ENCODE measurements around the gene BRD7. TPM values are rescaled to one million over a fixed set of nuclear protein-coding genes. Genes with fewer than 3 reads are reported as not detected.
A peak's percentile ranks its signal among the peaks of the same experiment; 100 is the strongest.

The BRD7 gene
- total RNA-seq, 4 donors from 2014 or later, result 29.9 to 58.0 (median 38.5) TPM

DNA sequence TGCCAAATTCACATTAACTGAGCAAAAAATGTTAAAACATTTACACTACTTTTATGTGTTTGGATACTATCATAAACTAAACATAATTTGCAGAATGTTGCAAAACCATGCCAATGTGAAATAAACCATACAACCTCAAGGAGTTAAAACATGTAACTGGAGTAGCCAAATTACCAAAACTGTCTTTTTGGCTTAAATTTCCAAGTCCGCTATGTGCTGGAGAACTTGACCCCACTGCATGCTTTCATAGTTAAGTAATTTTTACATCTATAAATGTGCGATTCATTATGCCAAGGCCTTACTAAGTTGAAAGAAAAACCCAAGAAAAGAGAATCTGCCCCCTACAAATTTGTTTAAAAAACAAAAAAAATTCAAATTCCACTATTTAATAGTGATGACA, 28.2 kb downstream of the BRD7 start:
- intact Hi-C loops (cut with DNase I; ENCODE audit: low total_unique reads), result no loop called here
- 71 to 78% methylated on average over 2 of the region's 2 CpGs for WGBS, 2 donors (ENCODE audit: low coverage in 1 of 2)
- peak overlapping the region; percentile 50 to 55 (median 52) for H3K27ac ChIP-seq
- peaks cover 0 to 12% (median 5%) of the 10 kb centered on the region in 4 donors for H3K4me1 ChIP-seq
- no peak for DNase-seq
- in situ Hi-C loops (cut with MboI; ENCODE audit: low pct_ligation_motif_present in 1 of 4, low pct_unique_long_range_greater_than_20kb in 1 of 4, low sequenced_read_pairs in 3 of 4), result no loop called here
- no peak for TF ChIP-seq POLR2A (IDR thresholded peaks at IDR 0.05)
- TF ChIP-seq, protein P1, sequence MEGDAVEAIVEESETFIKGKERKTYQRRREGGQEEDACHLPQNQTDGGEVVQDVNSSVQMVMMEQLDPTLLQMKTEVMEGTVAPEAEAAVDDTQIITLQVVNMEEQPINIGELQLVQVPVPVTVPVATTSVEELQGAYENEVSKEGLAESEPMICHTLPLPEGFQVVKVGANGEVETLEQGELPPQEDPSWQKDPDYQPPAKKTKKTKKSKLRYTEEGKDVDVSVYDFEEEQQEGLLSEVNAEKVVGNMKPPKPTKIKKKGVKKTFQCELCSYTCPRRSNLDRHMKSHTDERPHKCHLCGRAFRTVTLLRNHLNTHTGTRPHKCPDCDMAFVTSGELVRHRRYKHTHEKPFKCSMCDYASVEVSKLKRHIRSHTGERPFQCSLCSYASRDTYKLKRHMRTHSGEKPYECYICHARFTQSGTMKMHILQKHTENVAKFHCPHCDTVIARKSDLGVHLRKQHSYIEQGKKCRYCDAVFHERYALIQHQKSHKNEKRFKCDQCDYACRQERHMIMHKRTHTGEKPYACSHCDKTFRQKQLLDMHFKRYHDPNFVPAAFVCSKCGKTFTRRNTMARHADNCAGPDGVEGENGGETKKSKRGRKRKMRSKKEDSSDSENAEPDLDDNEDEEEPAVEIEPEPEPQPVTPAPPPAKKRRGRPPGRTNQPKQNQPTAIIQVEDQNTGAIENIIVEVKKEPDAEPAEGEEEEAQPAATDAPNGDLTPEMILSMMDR (IDR thresholded peaks at IDR 0.05), result no peak
- TF ChIP-seq EP300 (IDR thresholded peaks at IDR 0.05; ENCODE audit: low read depth), result no peak
- no peak for TF ChIP-seq POLR2AphosphoS5 (IDR thresholded peaks at IDR 0.05)
- peaks cover 0 to 27% (median 0%) of the 10 kb centered on the region in 4 donors for H3K36me3 ChIP-seq
- no peaks in the 10 kb centered on the region for H3K9me3 ChIP-seq
- H3K27me3 ChIP-seq, result no peaks in the 10 kb centered on the region
- H3K4me3 ChIP-seq, result no peak overlapping the region

DNA sequence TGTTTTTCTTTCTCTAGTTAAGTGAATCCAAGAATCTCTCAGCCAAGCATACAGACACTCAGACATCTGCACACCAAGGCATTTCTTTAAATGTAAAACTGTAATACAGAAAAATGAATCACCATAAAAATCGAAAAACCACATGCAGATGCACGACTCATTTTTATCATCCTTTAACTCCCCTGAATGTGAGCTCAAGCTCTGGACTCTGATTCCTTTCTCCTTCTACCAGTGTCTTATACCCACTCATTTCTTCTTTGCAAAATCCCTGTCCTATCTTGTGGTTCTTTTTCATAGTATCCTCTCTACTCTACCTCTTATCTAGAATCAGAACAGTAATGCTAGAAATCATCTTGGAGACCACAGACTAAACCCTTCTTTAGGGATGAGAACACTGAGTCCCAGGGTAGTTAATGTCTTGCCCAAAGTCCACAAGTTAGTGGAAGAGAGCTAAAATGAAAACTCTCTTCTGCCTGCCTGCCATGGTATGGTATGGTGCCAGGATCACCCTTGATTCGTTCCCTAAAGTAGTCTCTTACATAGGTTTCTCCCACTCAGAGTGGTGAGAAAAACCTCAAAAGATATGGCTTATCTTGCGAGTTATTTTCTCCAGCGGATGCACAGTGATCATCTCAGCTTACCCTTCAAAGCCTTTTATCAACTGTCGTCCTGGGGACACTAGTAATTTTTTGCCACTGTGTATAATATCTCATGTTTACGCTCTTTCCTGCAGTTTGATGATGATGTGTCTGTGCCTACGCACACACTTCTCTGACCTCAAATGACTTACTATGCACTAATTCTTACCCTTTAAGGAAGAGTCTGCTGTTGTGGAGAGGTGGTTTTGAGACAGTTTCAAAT, 30.2 kb downstream of the BRD7 start:
- no peak overlapping the region for H3K4me3 ChIP-seq

DNA sequence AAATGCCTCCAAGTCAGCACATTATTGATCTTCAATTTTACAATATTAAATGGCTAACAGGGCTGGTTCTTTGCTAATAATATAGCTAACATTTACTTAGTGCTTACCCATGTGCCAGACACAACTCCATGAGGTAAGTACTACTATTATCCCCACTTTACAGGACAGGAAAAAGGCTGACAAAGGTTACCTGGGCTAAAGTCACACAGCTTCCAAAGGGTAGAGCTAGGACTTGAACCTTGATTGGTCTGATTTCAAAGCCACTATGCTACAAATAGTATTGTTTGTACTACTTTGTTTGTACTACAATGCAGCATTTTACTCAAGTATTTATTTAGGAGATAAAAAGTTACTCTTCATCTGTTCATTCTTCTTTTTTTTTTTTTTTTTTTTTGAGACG, 31.9 kb downstream of the BRD7 start:
- intact Hi-C loops (cut with DNase I; ENCODE audit: low total_unique reads) (no loop called here), in situ Hi-C loops (cut with MboI; ENCODE audit: low pct_ligation_motif_present in 1 of 4, low pct_unique_long_range_greater_than_20kb in 1 of 4, low sequenced_read_pairs in 3 of 4) (no loop called here)
- TF ChIP-seq POLR2AphosphoS5 (IDR thresholded peaks at IDR 0.05), result no peak
- TF ChIP-seq POLR2A (IDR thresholded peaks at IDR 0.05), result no peak
- TF ChIP-seq EP300 (IDR thresholded peaks at IDR 0.05; ENCODE audit: low read depth), result no peak
- TF ChIP-seq, protein P1 (IDR thresholded peaks at IDR 0.05), result no peak
- no peak for DNase-seq
- Histone ChIP-seq H3K27me3 (no peaks in the 10 kb centered on the region), H3K36me3 (peaks cover 0 to 21% (median 6%) of the 10 kb centered on the region in 4 donors), H3K4me3 (no peak overlapping the region), H3K27ac (peak overlapping the region in 1 of 4 donors; percentile 8), H3K9me3 (no peaks in the 10 kb centered on the region), H3K4me1 (peaks cover 0 to 17% (median 5%) of the 10 kb centered on the region in 4 donors)
- 67 to 94% methylated on average over 1 of the region's 1 CpG for WGBS, 2 donors (ENCODE audit: low coverage in 1 of 2)

More for the DNA sequence above, 30.2 kb downstream of the BRD7 start:
- TF ChIP-seq EP300 (IDR thresholded peaks at IDR 0.05; ENCODE audit: low read depth), result no peak
- no peak for TF ChIP-seq POLR2A (IDR thresholded peaks at IDR 0.05)
- TF ChIP-seq POLR2AphosphoS5 (IDR thresholded peaks at IDR 0.05), result no peak
- TF ChIP-seq, protein P1 (IDR thresholded peaks at IDR 0.05), result no peak
- DNase-seq, result no peak
- Histone ChIP-seq H3K27ac (peak overlapping the region; percentile 4 to 48 (median 42)), H3K4me1 (peaks cover 0 to 17% (median 5%) of the 10 kb centered on the region in 4 donors), H3K9me3 (no peaks in the 10 kb centered on the region), H3K27me3 (no peaks in the 10 kb centered on the region), H3K36me3 (peaks cover 0 to 25% (median 3%) of the 10 kb centered on the region in 4 donors)
- in situ Hi-C loops (cut with MboI; ENCODE audit: low pct_ligation_motif_present in 1 of 4, low pct_unique_long_range_greater_than_20kb in 1 of 4, low sequenced_read_pairs in 3 of 4), result no loop called here
- intact Hi-C loops (cut with DNase I; ENCODE audit: low total_unique reads), result no loop called here
- WGBS, 2 donors (ENCODE audit: low coverage in 1 of 2), result 66 to 69% methylated on average over 5 to 8 of the region's 8 CpGs

DNA sequence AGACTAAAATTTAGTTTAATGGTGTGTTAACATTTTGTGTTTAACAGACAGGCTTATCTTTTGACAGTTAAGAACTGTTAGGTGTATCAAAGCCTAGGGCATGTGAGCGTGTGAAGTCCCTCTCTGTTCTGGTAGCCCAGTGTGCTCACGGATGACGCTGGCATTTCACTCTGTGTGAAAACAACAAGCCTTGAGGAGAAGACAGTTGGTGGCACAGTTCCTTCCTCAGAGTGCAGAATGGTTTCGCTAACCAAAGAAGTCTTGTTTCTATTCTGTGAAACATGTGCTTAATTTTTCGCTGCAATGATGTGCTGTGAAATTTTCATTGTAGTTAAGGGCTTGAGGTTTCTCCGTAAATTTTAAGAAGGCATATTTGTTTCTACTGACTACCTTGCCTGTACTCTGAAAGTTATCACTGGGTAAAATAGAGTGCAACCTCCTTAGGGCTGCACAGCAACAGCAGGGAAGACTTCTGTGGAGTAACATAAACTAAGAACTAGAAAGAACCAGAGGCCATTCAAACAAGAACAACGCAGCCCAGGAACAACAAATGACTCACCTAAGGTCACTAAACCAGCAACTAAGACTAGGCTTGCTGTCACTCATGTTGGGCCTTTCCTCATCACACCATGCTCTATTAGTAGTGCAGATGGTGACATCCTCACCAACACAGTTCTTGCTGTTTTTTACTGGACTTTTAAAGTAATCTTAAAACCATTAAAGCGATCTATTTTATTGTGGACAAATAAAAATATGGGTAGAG, 33.4 kb downstream of the BRD7 start:
- no peak overlapping the region for H3K4me3 ChIP-seq
- in situ Hi-C loops (cut with MboI; ENCODE audit: low pct_ligation_motif_present in 1 of 4, low pct_unique_long_range_greater_than_20kb in 1 of 4, low sequenced_read_pairs in 3 of 4) (no loop called here), intact Hi-C loops (cut with DNase I; ENCODE audit: low total_unique reads) (no loop called here)
- DNase-seq, result no peak
- H3K27me3 ChIP-seq, result no peaks in the 10 kb centered on the region
- peaks cover 0 to 16% (median 6%) of the 10 kb centered on the region in 4 donors for H3K36me3 ChIP-seq
- H3K27ac ChIP-seq, result peak overlapping the region in 3 of 4 donors; percentile 52 to 69 (median 58)
- TF ChIP-seq POLR2A (IDR thresholded peaks at IDR 0.05) (no peak), POLR2AphosphoS5 (IDR thresholded peaks at IDR 0.05) (no peak), EP300 (IDR thresholded peaks at IDR 0.05; ENCODE audit: low read depth) (no peak)
- TF ChIP-seq, protein P1 (IDR thresholded peaks at IDR 0.05), result no peak
- H3K9me3 ChIP-seq, result no peaks in the 10 kb centered on the region
- WGBS, 2 donors (ENCODE audit: low coverage in 1 of 2), result 59 to 68% methylated on average over 7 to 8 of the region's 8 CpGs
- H3K4me1 ChIP-seq, result peaks cover 0 to 17% (median 4%) of the 10 kb centered on the region in 4 donors

Data from transverse colon (tissue), 4 donors.